Sigmoid colon (tissue), 4 donors: Measurements from ENCODE around the gene PNPT1.

Source experiments
- CTCF ChIP-seq, 4 experiments: fragments of 450-650 bp in 3 of 4; fragments of 200-600 bp in 1 of 4; IDR thresholded peaks; one replicate each; pipeline ENCODE4 v1.5.1; 2016 to 2019; ENCODE audit warnings: antibody characterized with exemption in 4 of 4, mild to moderate bottlenecking in 3 of 4, moderate library complexity in 2 of 4
- POLR2A ChIP-seq, 2 donors: fragments of 450-650 bp; IDR thresholded peaks; one replicate each; pipeline ENCODE4 v1.6.1; 2016; ENCODE audit warnings: antibody characterized with exemption in 2 of 2, mild to moderate bottlenecking in 2 of 2, moderate library complexity in 2 of 2
- POLR2AphosphoS5 ChIP-seq, 4 donors: sonication (generic); formaldehyde crosslinking; IDR thresholded peaks; one replicate each; pipeline ENCODE4 v1.6.1; 2017; ENCODE audit warnings: antibody characterized with exemption in 4 of 4

- no peak for TF ChIP-seq CTCF (IDR thresholded peaks at IDR 0.05)
- TF ChIP-seq POLR2AphosphoS5 (IDR thresholded peaks at IDR 0.05): no peak
- no peak for TF ChIP-seq POLR2A (IDR thresholded peaks at IDR 0.05)
Measured at GRCh38 chr2:55707751-55708150, 14.1 kb upstream of the PNPT1 start.
